ENCODE data around the gene NET1.
"Not testable (repeated sequence)": the region's sequence is repeated elsewhere in the genome, so short reads cannot be mapped to it uniquely, and the experiment has no call there.

The NET1 gene

GRCh38 chr10:5468262-5469106 is 56.1 kb downstream of the NET1 start:
- TF ChIP-seq POLR2AphosphoS5 (IDR thresholded peaks at IDR 0.05; ENCODE audit: borderline replicate concordance, low read depth, low read length) = no peak
- Histone ChIP-seq H3K9ac (ENCODE audit: insufficient read length) (no peak overlapping the region), H3K4me3 (no peak overlapping the region), H3K9me3 (ENCODE audit: low read depth, low read length) (no peaks in the 10 kb centered on the region), H3K27ac (no peak overlapping the region), H3K36me3 (ENCODE audit: insufficient read depth, low read length) (no peaks in the 10 kb centered on the region)
- DNase-seq (ENCODE audit: low read depth, low spot score) = no peak

GRCh38 chr10:5469353-5470061 is 57.1 kb downstream of the NET1 start:
- no peak for DNase-seq (ENCODE audit: low read depth, low spot score)
- H3K4me3 ChIP-seq = no peak overlapping the region
- no peaks in the 10 kb centered on the region for H3K9me3 ChIP-seq (ENCODE audit: low read depth, low read length)
- TF ChIP-seq FOXP2 (optimal IDR thresholded peaks at IDR 0.05; ENCODE audit: control extremely low read depth, extremely low read length, insufficient read depth) (no peak), EZH2 (IDR thresholded peaks at IDR 0.05) (no peak), POLR2AphosphoS5 (IDR thresholded peaks at IDR 0.05; ENCODE audit: borderline replicate concordance, low read depth, low read length) (no peak)
- no peak overlapping the region for H3K9ac ChIP-seq (ENCODE audit: insufficient read length)
- no peak overlapping the region for H3K27ac ChIP-seq
- H3K36me3 ChIP-seq (ENCODE audit: insufficient read depth, low read length) = no peaks in the 10 kb centered on the region

- H3K9ac ChIP-seq (ENCODE audit: insufficient read length) = no peak overlapping the region
- no peaks in the 10 kb centered on the region for H3K9me3 ChIP-seq (ENCODE audit: low read depth, low read length)
- DNase-seq (ENCODE audit: low read depth, low spot score) = no peak
- TF ChIP-seq POLR2AphosphoS5 (IDR thresholded peaks at IDR 0.05; ENCODE audit: borderline replicate concordance, low read depth, low read length) (no peak), EZH2 (IDR thresholded peaks at IDR 0.05) (no peak), FOXP2 (optimal IDR thresholded peaks at IDR 0.05; ENCODE audit: control extremely low read depth, extremely low read length, insufficient read depth) (no peak)
- no peak overlapping the region for H3K4me3 ChIP-seq
- no peak overlapping the region for H3K27ac ChIP-seq
- H3K36me3 ChIP-seq (ENCODE audit: insufficient read depth, low read length) = no peaks in the 10 kb centered on the region
These were observed 57.9 kb downstream of the NET1 start for GRCh38 chr10:5470062-5470751.

- not testable (repeated sequence) for H3K27ac ChIP-seq; H3K9me3 ChIP-seq (ENCODE audit: low read depth, low read length); H3K9ac ChIP-seq (ENCODE audit: insufficient read length); H3K4me3 ChIP-seq; DNase-seq (ENCODE audit: low read depth, low spot score); H3K36me3 ChIP-seq (ENCODE audit: insufficient read depth, low read length)
These were observed 62.3 kb downstream of the NET1 start for GRCh38 chr10:5474642-5475041.

- H3K27ac ChIP-seq; H3K4me3 ChIP-seq; DNase-seq (ENCODE audit: low read depth, low spot score); H3K9me3 ChIP-seq (ENCODE audit: low read depth, low read length); H3K36me3 ChIP-seq (ENCODE audit: insufficient read depth, low read length); H3K9ac ChIP-seq (ENCODE audit: insufficient read length): not testable (repeated sequence)
These were observed 62.7 kb downstream of the NET1 start for GRCh38 chr10:5475088-5475487.

- not testable (repeated sequence) for DNase-seq (ENCODE audit: low read depth, low spot score); H3K9ac ChIP-seq (ENCODE audit: insufficient read length); H3K4me3 ChIP-seq; H3K9me3 ChIP-seq (ENCODE audit: low read depth, low read length); H3K36me3 ChIP-seq (ENCODE audit: insufficient read depth, low read length); H3K27ac ChIP-seq
These were observed 63.8 kb downstream of the NET1 start for GRCh38 chr10:5475974-5476807.

- DNase-seq (ENCODE audit: low read depth, low spot score) = no peak
- H3K4me3 ChIP-seq = no peak overlapping the region
- H3K36me3 ChIP-seq (ENCODE audit: insufficient read depth, low read length) = no peaks in the 10 kb centered on the region
- H3K9ac ChIP-seq (ENCODE audit: insufficient read length) = no peak overlapping the region
- no peaks in the 10 kb centered on the region for H3K9me3 ChIP-seq (ENCODE audit: low read depth, low read length)
- no peak for TF ChIP-seq FOXP2 (optimal IDR thresholded peaks at IDR 0.05; ENCODE audit: control extremely low read depth, extremely low read length, insufficient read depth)
- TF ChIP-seq EZH2 (IDR thresholded peaks at IDR 0.05) = no peak
- TF ChIP-seq POLR2AphosphoS5 (IDR thresholded peaks at IDR 0.05; ENCODE audit: borderline replicate concordance, low read depth, low read length) = no peak
- H3K27ac ChIP-seq = no peak overlapping the region
These were observed 64.7 kb downstream of the NET1 start for GRCh38 chr10:5476918-5477525.
